IMR-90 (cell line): ENCODE results near the gene MAP3K7CL. TPM values are rescaled to one million over a fixed set of nuclear protein-coding genes. Genes with fewer than 3 reads are reported as not detected.

Experiments
- ATAC-seq: fragments of 200-7000 bp; cut with Tn5 transposase; 2 replicates; pipeline ENCODE4 v1.9.1; 2020; ENCODE audit warnings: low read depth, mild to moderate bottlenecking, moderate library complexity
- BruUV-seq: library from RNA; stranded (reverse); fragments of 400-500 nt; replicated peaks from 2 replicates; lab custom pipeline; 2021; lab: Mats Ljungman, UMichigan
- CTCF ChIA-PET: fragments of 300-600 bp; formaldehyde crosslinking; extraction: SDS; loops from one replicate; lab custom pipeline; 2021; ENCODE audit warnings: antibody characterized with exemption; lab: Yijun Ruan, JAX
- POLR2A ChIA-PET: fragments of 300-600 bp; sonication (Branson Sonifier 250); formaldehyde crosslinking; loops from one replicate; lab custom pipeline; 2022; ENCODE audit warnings: antibody characterized with exemption; ENCODE audit not compliant: unreplicated experiment; lab: Charles Lee
- DNase-seq: peaks from one replicate; pipeline ENCODE4 v3.0.0; 2013
- H2AFZ ChIP-seq: replicated peaks from 2 replicates; pipeline ENCODE3; 2013; ENCODE audit warnings: low read length, mild to moderate bottlenecking; ENCODE audit not compliant: poor library complexity
- H2AK5ac ChIP-seq: 2 replicates; pipeline ENCODE4 v1.6.1; 2013; ENCODE audit warnings: low read depth, low read length, inconsistent platforms
- H2AK9ac ChIP-seq: replicated peaks from 2 replicates; pipeline ENCODE3; 2013; ENCODE audit warnings: mild to moderate bottlenecking, low read depth, low read length, moderate library complexity; ENCODE audit not compliant: poor library complexity
- H2BK120ac ChIP-seq: 2 replicates; pipeline ENCODE4 v1.6.1; 2013; ENCODE audit warnings: low read depth, low read length, inconsistent platforms
- H2BK15ac ChIP-seq: 3 replicates; pipeline ENCODE4 v1.6.1; 2013; ENCODE audit warnings: low read depth, low read length, inconsistent platforms
- H2BK20ac ChIP-seq: 2 replicates; pipeline ENCODE4 v1.6.1; 2013; ENCODE audit warnings: low read depth, mild to moderate bottlenecking, inconsistent platforms, low read length, moderate library complexity
- H2BK5ac ChIP-seq: 2 replicates; pipeline ENCODE4 v1.6.1; 2013; ENCODE audit warnings: mild to moderate bottlenecking, low read depth, low read length, inconsistent platforms; ENCODE audit not compliant: poor library complexity, severe bottlenecking
- H3K14ac ChIP-seq: replicated peaks from 2 replicates; pipeline ENCODE4 v1.6.1; 2013; ENCODE audit warnings: low read depth, low read length, inconsistent platforms
- H3K18ac ChIP-seq: 2 replicates; pipeline ENCODE4 v1.6.1; 2013; ENCODE audit warnings: low read depth, low read length, control low read depth
- H3K23ac ChIP-seq: 2 replicates; pipeline ENCODE4 v1.6.1; 2013; ENCODE audit warnings: low read depth, low read length, inconsistent platforms
- H3K27ac ChIP-seq: 2 replicates; pipeline ENCODE4 v1.5.1; 2013; ENCODE audit warnings: mild to moderate bottlenecking, control low read depth, low read length; ENCODE audit not compliant: insufficient read depth
- H3K27me3 ChIP-seq: 2 replicates; pipeline ENCODE4 v1.6.1; 2013; ENCODE audit warnings: low read length; ENCODE audit not compliant: control insufficient read depth, insufficient read depth
- H3K36me3 ChIP-seq: 2 replicates; pipeline ENCODE4 v1.6.1; 2013; ENCODE audit warnings: low read length, mixed read lengths; ENCODE audit not compliant: control insufficient read depth, insufficient read depth
- H3K4ac ChIP-seq: 2 replicates; pipeline ENCODE4 v1.6.1; 2013; ENCODE audit warnings: low read depth, low read length, inconsistent platforms
- H3K4me1 ChIP-seq: 2 replicates; pipeline ENCODE4 v1.6.1; 2013; ENCODE audit warnings: low read length, mixed read lengths; ENCODE audit not compliant: control insufficient read depth, insufficient read depth
- H3K4me2 ChIP-seq: 2 replicates; pipeline ENCODE4 v1.6.1; 2013; ENCODE audit warnings: low read depth, mild to moderate bottlenecking, control low read depth, low read length, moderate library complexity
- H3K4me3 ChIP-seq: 2 replicates; pipeline ENCODE4 v1.5.1; 2013; ENCODE audit warnings: low read depth, mild to moderate bottlenecking, control low read depth, low read length, moderate library complexity; ENCODE audit not compliant: insufficient read depth
- H3K56ac ChIP-seq: 2 replicates; pipeline ENCODE4 v1.6.1; 2013; ENCODE audit warnings: low read length, inconsistent platforms; ENCODE audit not compliant: insufficient read depth; ENCODE audit errors: extremely low read depth
- H3K79me1 ChIP-seq, 2 experiments: 2 replicates each; pipeline ENCODE4 v1.6.1; 2013; ENCODE audit warnings: low read length in 2 of 2, inconsistent platforms in 1 of 2, low read depth in 1 of 2
- H3K9ac ChIP-seq: 2 replicates; pipeline ENCODE4 v1.6.1; 2013; ENCODE audit warnings: low read depth, low read length, control low read depth
- H3K9me1 ChIP-seq: 2 replicates; pipeline ENCODE4 v1.6.1; 2013; ENCODE audit warnings: low read length, inconsistent platforms; ENCODE audit not compliant: insufficient read depth
- H3K9me3 ChIP-seq: 2 replicates; pipeline ENCODE4 v1.6.1; 2013; ENCODE audit warnings: low read length; ENCODE audit not compliant: control insufficient read depth, insufficient read depth
- H4K20me1 ChIP-seq: 2 replicates; pipeline ENCODE4 v1.6.1; 2013; ENCODE audit warnings: low read length, inconsistent platforms; ENCODE audit not compliant: insufficient read depth
- H4K5ac ChIP-seq: 2 replicates; pipeline ENCODE4 v1.6.1; 2013; ENCODE audit warnings: mild to moderate bottlenecking, low read depth, low read length, control low read depth
- H4K8ac ChIP-seq, 2 experiments: 2 replicates each; pipeline ENCODE4 v1.6.1; 2013; ENCODE audit warnings: low read depth in 2 of 2, low read length in 2 of 2, control low read depth in 1 of 2, inconsistent platforms in 1 of 2
- H4K91ac ChIP-seq: 2 replicates; pipeline ENCODE4 v1.6.1; 2013; ENCODE audit warnings: low read depth, low read length, inconsistent platforms; ENCODE audit not compliant: insufficient read depth
- BHLHE40 ChIP-seq: fragments of 150-350 bp; IDR thresholded peaks from 2 replicates; pipeline ENCODE4 v1.6.1; 2016; ENCODE audit warnings: mild to moderate bottlenecking, low read depth, low read length
- CEBPB ChIP-seq: IDR thresholded peaks from 2 replicates; pipeline ENCODE4 v1.6.1; 2012; ENCODE audit warnings: low read depth, low read length, improper control_type of control experiment
- CTCF ChIP-seq: conservative IDR thresholded peaks from 2 replicates; pipeline ENCODE4 v1.5.1; 2012; ENCODE audit warnings: mild to moderate bottlenecking, low read depth, low read length, improper control_type of control experiment
- FOS ChIP-seq: fragments of 150-350 bp; IDR thresholded peaks from 2 replicates; pipeline ENCODE4 v1.6.1; 2016; ENCODE audit warnings: low read depth, low read length
- MAFK ChIP-seq: IDR thresholded peaks from 2 replicates; pipeline ENCODE4 v1.6.1; 2012; ENCODE audit warnings: low read depth, low read length, improper control_type of control experiment
- MAZ ChIP-seq: IDR thresholded peaks from 2 replicates; pipeline ENCODE4 v1.6.1; 2012; ENCODE audit warnings: low read depth, mild to moderate bottlenecking, low read length, improper control_type of control experiment, moderate library complexity, borderline replicate concordance
- MXI1 ChIP-seq: IDR thresholded peaks from 2 replicates; pipeline ENCODE4 v1.6.1; 2012; ENCODE audit warnings: low read depth, mild to moderate bottlenecking, low read length, moderate library complexity, borderline replicate concordance
- NFE2L2 ChIP-seq: fragments of 150-350 bp; IDR thresholded peaks from 2 replicates; pipeline ENCODE4 v1.6.1; 2016; ENCODE audit warnings: low read depth, mild to moderate bottlenecking, low read length
- POLR2A ChIP-seq: IDR thresholded peaks from 2 replicates; pipeline ENCODE4 v1.6.1; 2012; ENCODE audit warnings: mild to moderate bottlenecking, low read depth, low read length
- RAD21 ChIP-seq: IDR thresholded peaks from 2 replicates; pipeline ENCODE4 v1.6.1; 2012; ENCODE audit warnings: low read length, improper control_type of control experiment
- RCOR1 ChIP-seq: IDR thresholded peaks from 2 replicates; pipeline ENCODE4 v1.6.1; 2012; ENCODE audit warnings: mild to moderate bottlenecking, low read length, improper control_type of control experiment; ENCODE audit not compliant: insufficient replicate concordance
- RFX5 ChIP-seq: IDR thresholded peaks from 2 replicates; pipeline ENCODE4 v1.8.0; 2012; ENCODE audit warnings: low read depth, mild to moderate bottlenecking, low read length, moderate library complexity
- SMC3 ChIP-seq: fragments of 150-350 bp; IDR thresholded peaks from 2 replicates; pipeline ENCODE4 v1.6.1; 2016; ENCODE audit warnings: low read depth, mild to moderate bottlenecking, antibody characterized with exemption, low read length, moderate library complexity
- USF2 ChIP-seq: fragments of 150-350 bp; IDR thresholded peaks from 2 replicates; pipeline ENCODE4 v1.6.1; 2017; ENCODE audit warnings: mild to moderate bottlenecking, antibody characterized with exemption, low read length, low read depth
- WGBS, 2 experiments: methylation state at CpG; one replicate each; pipeline versions ENCODE4 v1.1.5 to v1.1.7; 2013; ENCODE audit warnings: missing lambda C conversion rate in 2 of 2; ENCODE audit not compliant: insufficient read length in 1 of 2; ENCODE audit errors: extremely low coverage in 2 of 2; 5-methylcytosine and 5-hydroxymethylcytosine counted together
- dilution Hi-C: fragments of 300-500 bp; cut with HindIII; formaldehyde crosslinking; loops from one replicate; pipeline ENCODE4 v1.14.3; 2018; ENCODE audit warnings: low sequenced_read_pairs; ENCODE audit not compliant: unreplicated experiment
- in situ Hi-C: fragments of 300-500 bp; cut with MboI; formaldehyde crosslinking; loops from 3 replicates; pipeline ENCODE4 v1.14.3; 2019; ENCODE audit warnings: low sequenced_read_pairs, inconsistent platforms, mixed read lengths
- intact Hi-C: fragments of 100-400 bp; cut with micrococcal nuclease; formaldehyde crosslinking; loops from 2 replicates; pipeline ENCODE4 v1.10.0; 2022
- polyA plus RNA-seq, 3 experiments: library from polyadenylated mRNA; depleted of rRNA; stranded (reverse); fragments of >200 nt; gene quantifications; 2 replicates each; pipeline ENCODE4 v1.2.3, GENCODE V29; 2012; ENCODE audit warnings: low replicate concordance in 1 of 3
- total RNA-seq: library from RNA; depleted of rRNA; stranded (reverse); fragments of >200 nt; gene quantifications from 2 replicates; pipeline ENCODE4 v1.2.3, GENCODE V29; 2012

Gene MAP3K7CL
- total and polyA plus RNA-seq, 2 of the 4 experiments (the other 2 are of a cell fraction): 21.0 to 22.3 TPM

- H3K4me1 ChIP-seq: peaks cover 20% of the 10 kb centered on the region
- H3K14ac ChIP-seq: peak overlapping the region; percentile 99
- peak overlapping the region; percentile 99 for H3K4ac ChIP-seq
- H3K9me3 ChIP-seq: no peaks in the 10 kb centered on the region
- TSS peak; percentile 99 for BruUV-seq
- no peaks in the 10 kb centered on the region for H3K36me3 ChIP-seq
- H3K4me3 ChIP-seq: peak overlapping the region; percentile 50
- ChIA-PET CTCF (no interaction called here), POLR2A (interaction anchor here (0.7 to 1.4 kb wide), 3 partner anchors 116 to 164 kb away, joined by 3 to 4 read pairs (median 3); no protein-coding TSS in a partner anchor)
- peak overlapping the region; percentile 94 for H2AK5ac ChIP-seq
- H3K9me1 ChIP-seq: peaks cover 12% of the 10 kb centered on the region
- H2BK20ac ChIP-seq: peak overlapping the region; percentile 99
- dilution Hi-C loops: no loop called here
- peak overlapping the region; percentile 96 for H3K18ac ChIP-seq
- peak; percentile 95 for DNase-seq
- peaks cover 5 to 20% of the 10 kb centered on the region in 2 experiments; a peak in 3 of 4 replicates for H3K79me1 ChIP-seq
- H4K8ac ChIP-seq: peak overlapping the region; percentile 87 to 100
- in situ Hi-C loops: no loop called here
- WGBS, 2 experiments: no CpG with 5 or more reads among the region's 9 CpGs
- peak overlapping the region; percentile 100 for H3K9ac ChIP-seq
- peak overlapping the region; percentile 94 for H2AK9ac ChIP-seq
- H4K91ac ChIP-seq: peak overlapping the region; percentile 99
- H2BK15ac ChIP-seq: peak overlapping the region; percentile 98
- no peaks in the 10 kb centered on the region for H4K20me1 ChIP-seq
- peak overlapping the region; percentile 81 for H2AFZ ChIP-seq
- peak overlapping the region; percentile 93 for H4K5ac ChIP-seq
- no peaks in the 10 kb centered on the region for H3K27me3 ChIP-seq
- peak overlapping the region; percentile 99 for H2BK120ac ChIP-seq
- peak overlapping the region; percentile 99 for H3K27ac ChIP-seq
- peak overlapping the region; percentile 100 for H3K23ac ChIP-seq
- intact Hi-C loops: loop anchor here (5.0 kb wide), 1 partner anchor 35 kb away; no protein-coding TSS in a partner anchor
- peak; percentile 86 for ATAC-seq
- H3K56ac ChIP-seq: peak overlapping the region; percentile 100
- H3K4me2 ChIP-seq: peak overlapping the region; percentile 89
- peak overlapping the region; percentile 100 for H2BK5ac ChIP-seq
- no peak for TF ChIP-seq MXI1
- TF ChIP-seq MAFK: peak; percentile 85
- TF ChIP-seq BHLHE40: no peak
- TF ChIP-seq NFE2L2: 0 out of 2 replicates have a peak, but pooled peaks have one; percentile 30
- TF ChIP-seq CEBPB: peak; percentile 73
- TF ChIP-seq SMC3: 0 out of 2 replicates have a peak, but pooled peaks have one; percentile 1
- TF ChIP-seq POLR2A: peak; percentile 89
- no peak for TF ChIP-seq RAD21
- TF ChIP-seq RCOR1: no peak
- TF ChIP-seq RFX5: no peak
- TF ChIP-seq MAZ: no peak
- peak; percentile 90 for TF ChIP-seq FOS
- TF ChIP-seq USF2: no peak
- no peak for TF ChIP-seq CTCF
Observed at GRCh38 chr21:29181799-29182470, 51.5 kb downstream of the MAP3K7CL start.
